OCI-LY1 (cell line): ENCODE results near the gene POU6F2.

Experiments
- H2AFZ ChIP-seq: fragments of 200-600 bp; sonication (generic), shearing (Covaris generic); 2 replicates; pipeline ENCODE4 v1.6.0; 2014; ENCODE audit warnings: antibody characterized with exemption, mild to moderate bottlenecking, low read length
- H3F3A ChIP-seq: fragments of 200-600 bp; sonication (generic), shearing (Covaris generic); 2 replicates; pipeline ENCODE4 v1.6.0; 2014; ENCODE audit warnings: mild to moderate bottlenecking, antibody characterized with exemption, low read length, moderate library complexity; ENCODE audit not compliant: insufficient read depth
- H3K27ac ChIP-seq: fragments of 200-600 bp; sonication (generic); 2 replicates; pipeline ENCODE4 v1.5.1; 2014; ENCODE audit warnings: low read length, mixed run types, mild to moderate bottlenecking, low read depth; ENCODE audit not compliant: poor library complexity, severe bottlenecking
- H3K27me3 ChIP-seq: fragments of 200-600 bp; sonication (generic); 2 replicates; pipeline ENCODE4 v1.6.0; 2014; ENCODE audit warnings: antibody characterized with exemption, mild to moderate bottlenecking, low read length, moderate library complexity; ENCODE audit not compliant: insufficient read depth
- H3K36me3 ChIP-seq: fragments of 200-600 bp; sonication (generic); 2 replicates; pipeline ENCODE4 v1.6.1; 2014; ENCODE audit warnings: mild to moderate bottlenecking, antibody characterized with exemption, low read length, moderate library complexity, mixed read lengths; ENCODE audit not compliant: insufficient read depth
- H3K4me1 ChIP-seq: fragments of 200-600 bp; sonication (generic); 2 replicates; pipeline ENCODE4 v1.5.1; 2014; ENCODE audit warnings: mild to moderate bottlenecking, low read length, moderate library complexity; ENCODE audit not compliant: insufficient read depth, severe bottlenecking
- H3K4me2 ChIP-seq: fragments of 200-600 bp; sonication (generic), shearing (Covaris generic); 2 replicates; pipeline ENCODE4 v1.6.1; 2014; ENCODE audit warnings: low read length
- H3K4me3 ChIP-seq: fragments of 200-600 bp; sonication (generic); 2 replicates; pipeline ENCODE4 v1.5.1; 2014; ENCODE audit warnings: low read length, low read depth, mild to moderate bottlenecking, mixed read lengths; ENCODE audit not compliant: poor library complexity, severe bottlenecking
- H3K79me2 ChIP-seq: fragments of 200-600 bp; shearing (Covaris generic); 2 replicates; pipeline ENCODE4 v1.6.1; 2016; ENCODE audit warnings: mixed run types, low read length, mixed read lengths; ENCODE audit not compliant: insufficient read depth
- H3K9ac ChIP-seq: fragments of 200-600 bp; sonication (generic), shearing (Covaris generic); 2 replicates; pipeline ENCODE4 v1.6.1; 2014; ENCODE audit warnings: mild to moderate bottlenecking, low read length, mixed read lengths
- H3K9me2 ChIP-seq: fragments of 200-600 bp; sonication (generic), shearing (Covaris generic); 2 replicates; pipeline ENCODE4 v1.6.1; 2014; ENCODE audit warnings: low read depth, mild to moderate bottlenecking, low read length, mixed read lengths
- H3K9me3 ChIP-seq: fragments of 200-600 bp; shearing (Covaris generic); 2 replicates; pipeline ENCODE4 v1.6.1; 2014; ENCODE audit warnings: low read length, mixed read lengths
- H4K20me1 ChIP-seq: fragments of 200-600 bp; sonication (generic), shearing (Covaris generic); 2 replicates; pipeline ENCODE4 v1.6.0; 2016; ENCODE audit warnings: mild to moderate bottlenecking, low read length; ENCODE audit not compliant: insufficient read depth
- CTCF ChIP-seq: fragments of 200-600 bp; sonication (generic), shearing (Covaris generic); IDR thresholded peaks from 2 replicates; pipeline ENCODE4 v1.5.1; 2017; ENCODE audit warnings: mild to moderate bottlenecking, antibody characterized with exemption, low read length, moderate library complexity, mixed read lengths
- EZH2 ChIP-seq: fragments of 200-600 bp; sonication (generic), shearing (Covaris generic); IDR thresholded peaks from 2 replicates; pipeline ENCODE4 v1.8.0; 2017; ENCODE audit warnings: borderline replicate concordance, mixed run types, mild to moderate bottlenecking, antibody characterized with exemption, low read length, moderate library complexity, mixed read lengths

Gene POU6F2

GRCh38 chr7:38932509-38933168 lies 45.1 kb upstream of the POU6F2 start:
- Histone ChIP-seq H3K36me3 (no peaks in the 10 kb centered on the region), H3K9ac (no peak overlapping the region), H3K4me2 (no peak overlapping the region), H3K27me3 (no peaks in the 10 kb centered on the region), H3K27ac (no peak overlapping the region), H3K9me3 (no peaks in the 10 kb centered on the region), H2AFZ (no peak overlapping the region), H3K4me1 (no peaks in the 10 kb centered on the region), H3K79me2 (no peaks in the 10 kb centered on the region), H3K4me3 (no peak overlapping the region), H3K9me2 (no peaks in the 10 kb centered on the region), H4K20me1 (no peaks in the 10 kb centered on the region), H3F3A (no peaks in the 10 kb centered on the region)
- TF ChIP-seq EZH2 (no peak), CTCF (peak; percentile 100)

GRCh38 chr7:38934051-38934450 lies 43.7 kb upstream of the POU6F2 start:
- TF ChIP-seq EZH2, result no peak
- TF ChIP-seq CTCF, result no peak
- Histone ChIP-seq H3K4me3 (no peak overlapping the region), H3K9me3 (no peaks in the 10 kb centered on the region), H3K4me1 (no peaks in the 10 kb centered on the region), H2AFZ (no peak overlapping the region), H3K27me3 (no peaks in the 10 kb centered on the region), H3K79me2 (no peaks in the 10 kb centered on the region), H4K20me1 (no peaks in the 10 kb centered on the region), H3K9me2 (no peaks in the 10 kb centered on the region), H3K4me2 (no peak overlapping the region), H3K27ac (no peak overlapping the region), H3K36me3 (no peaks in the 10 kb centered on the region), H3K9ac (no peak overlapping the region), H3F3A (no peaks in the 10 kb centered on the region)

- Histone ChIP-seq H3K9ac (no peak overlapping the region), H3K4me3 (no peak overlapping the region), H2AFZ (no peak overlapping the region), H3K27ac (no peak overlapping the region), H3K4me2 (no peak overlapping the region), H3F3A (no peaks in the 10 kb centered on the region), H4K20me1 (no peaks in the 10 kb centered on the region), H3K9me2 (no peaks in the 10 kb centered on the region), H3K9me3 (no peaks in the 10 kb centered on the region), H3K79me2 (no peaks in the 10 kb centered on the region), H3K27me3 (no peaks in the 10 kb centered on the region), H3K36me3 (no peaks in the 10 kb centered on the region), H3K4me1 (no peaks in the 10 kb centered on the region)
- no peak for TF ChIP-seq CTCF
- TF ChIP-seq EZH2, result no peak
Measured at GRCh38 chr7:38934536-38934935, 43.2 kb upstream of the POU6F2 start.
